HG03064 (cell line): Measurements from ENCODE around the gene AIG1.
"Not testable (repeated sequence)": the region's sequence is repeated elsewhere in the genome, so short reads cannot be mapped to it uniquely, and the experiment has no call there.

ENCODE experiments used
- ATAC-seq: cut with Tn5 transposase; IDR thresholded peaks from one replicate; pipeline ENCODE4 v1.9.1; 2021; ENCODE audit warnings: low read depth; ENCODE audit not compliant: unreplicated experiment

Gene AIG1

DNA sequence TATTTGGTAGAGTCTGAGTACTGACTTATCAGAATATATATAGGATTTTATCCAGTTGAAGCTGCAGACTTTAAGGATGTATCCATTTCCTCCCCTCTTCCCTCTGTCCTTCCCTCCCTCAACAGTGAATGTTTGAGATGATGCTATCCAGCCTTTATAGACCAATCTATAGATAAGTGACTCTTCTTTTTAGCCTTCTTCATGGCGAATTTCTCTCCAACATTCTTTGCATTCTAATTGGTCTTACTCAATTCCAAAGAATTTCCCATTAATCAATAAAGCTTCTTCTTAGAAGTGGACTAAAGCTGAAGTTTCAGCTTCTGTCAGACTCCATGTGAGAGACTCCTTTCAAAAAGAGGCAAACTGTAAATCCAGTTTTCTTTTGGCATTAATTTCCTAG, 99.3 kb downstream of the AIG1 start:
- ATAC-seq, result no peak

DNA sequence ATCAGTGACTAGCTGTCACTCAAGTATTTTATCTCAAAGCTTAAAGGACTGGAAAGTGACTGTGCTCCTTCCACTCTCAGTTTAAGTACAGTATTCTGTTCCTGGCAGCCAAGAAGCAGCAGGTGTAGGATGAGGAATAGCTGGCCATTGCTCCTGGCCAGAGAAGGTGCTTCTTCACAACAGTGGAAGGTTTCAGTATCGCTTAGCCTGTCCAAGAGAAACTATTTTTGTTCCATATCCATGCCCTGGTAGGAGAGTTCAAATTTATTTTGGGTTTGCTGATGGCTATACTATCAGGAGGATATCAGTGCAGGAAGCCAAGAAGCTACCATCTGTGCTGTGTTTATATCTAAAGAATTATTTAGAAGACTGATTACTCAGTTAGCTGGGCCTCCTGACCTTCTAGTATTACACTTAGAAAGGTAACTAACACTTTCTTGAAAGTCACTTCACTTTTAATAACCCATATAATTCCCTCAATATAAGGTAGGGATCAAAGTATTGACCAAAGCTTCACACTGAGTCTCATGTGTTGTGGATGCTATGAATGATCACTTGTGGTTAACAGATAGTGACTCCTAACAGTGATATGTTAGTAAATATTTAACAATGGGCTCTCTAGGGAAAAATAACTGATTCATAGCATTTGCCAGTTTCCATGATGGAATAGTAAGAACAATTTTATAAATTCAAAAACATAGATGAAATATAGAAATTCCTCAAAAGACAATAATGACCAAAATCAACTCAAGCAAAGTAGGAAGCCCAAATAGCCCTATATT, 99.9 kb downstream of the AIG1 start:
- no peak for ATAC-seq

DNA sequence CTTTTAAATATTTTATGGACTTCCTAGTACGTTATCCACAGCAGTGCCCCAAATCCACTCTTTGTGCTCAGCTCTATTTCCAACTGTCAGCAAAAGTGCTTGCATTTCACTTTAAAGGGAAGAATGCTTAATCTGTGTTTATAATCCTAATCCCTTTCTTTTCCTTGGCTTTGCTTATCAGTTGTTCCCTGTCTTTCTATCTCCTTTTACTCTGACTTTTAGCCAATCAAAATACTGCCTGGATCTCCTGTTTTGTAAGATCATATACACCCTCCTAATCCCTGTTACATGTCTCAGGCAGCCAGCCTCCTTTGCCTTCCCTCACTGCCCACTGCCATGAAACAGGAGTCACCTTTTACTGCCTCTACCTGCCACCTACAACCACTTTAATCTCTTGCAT, 102.9 kb downstream of the AIG1 start:
- ATAC-seq, result no peak

DNA sequence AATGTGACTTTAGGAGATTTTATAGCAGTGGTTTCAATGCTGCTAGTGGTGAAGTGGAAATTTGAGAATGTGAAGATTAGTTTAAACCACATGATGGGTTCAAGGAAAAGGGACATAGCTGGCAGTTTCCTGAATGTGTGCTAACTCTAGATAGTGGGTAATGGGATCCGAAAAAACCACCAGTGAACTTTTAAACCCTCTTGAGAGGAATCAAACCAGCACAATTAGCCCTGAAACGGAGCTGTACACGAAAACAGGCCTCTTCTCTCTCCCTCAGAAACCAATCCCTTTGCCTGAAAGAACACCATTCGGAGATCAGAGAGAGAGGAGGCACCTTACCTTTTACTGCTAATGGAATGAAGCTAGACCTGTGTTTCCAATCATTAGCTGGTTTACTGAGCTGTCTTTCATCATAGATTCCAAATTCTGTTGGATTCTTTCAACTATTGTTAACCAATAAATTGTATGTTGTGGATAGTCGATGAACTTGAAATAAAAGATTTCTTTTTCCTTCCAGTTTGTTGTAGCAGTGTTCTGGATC, 103.9 kb downstream of the AIG1 start:
- ATAC-seq, result no peak

DNA sequence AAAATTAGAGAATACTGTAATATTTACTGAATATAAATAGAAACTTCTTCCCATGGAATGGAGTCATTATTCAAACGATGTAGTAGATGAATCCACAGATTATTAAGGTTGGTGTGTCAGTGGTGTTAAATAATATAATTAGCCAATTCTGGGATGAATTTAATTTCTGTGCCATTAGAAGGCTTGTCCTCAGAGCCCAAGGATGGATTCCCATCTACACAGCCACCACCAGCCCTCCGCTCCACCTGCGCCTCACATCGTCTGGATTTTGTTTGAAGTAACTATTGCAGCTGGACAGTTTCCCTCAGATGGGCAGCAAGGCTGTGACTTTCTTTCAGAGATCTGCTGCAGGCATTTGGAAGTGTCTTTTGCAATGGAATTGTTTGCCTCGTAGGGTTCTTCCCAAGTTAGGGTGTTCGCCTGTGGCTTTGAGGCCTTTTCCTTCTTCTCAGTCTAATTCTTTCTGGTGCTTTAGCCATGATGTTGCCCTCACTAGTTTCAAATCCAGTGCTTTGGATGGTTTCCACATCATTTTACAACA, 104.7 kb downstream of the AIG1 start:
- no peak for ATAC-seq

DNA sequence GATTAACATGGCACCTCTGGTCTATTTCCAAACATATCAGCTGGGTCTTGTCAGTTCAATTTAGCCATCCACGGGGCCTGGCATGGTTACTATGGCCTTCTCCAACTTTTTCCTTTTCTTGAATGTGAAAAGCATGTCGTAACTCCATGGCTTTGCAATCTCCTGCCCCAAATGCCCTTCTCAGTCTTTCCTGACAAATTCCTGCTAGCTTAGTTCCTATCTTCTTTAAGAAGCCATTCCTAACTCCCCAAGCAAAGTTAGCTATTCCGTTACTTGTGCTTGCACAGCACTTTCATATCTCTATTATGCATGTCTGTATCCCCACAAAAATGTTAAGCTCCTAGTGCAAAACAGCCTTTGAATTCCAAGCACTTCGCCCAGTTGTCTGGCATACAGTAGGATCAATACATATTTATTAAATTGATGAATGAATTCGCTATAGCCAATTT, 105.6 kb downstream of the AIG1 start:
- no peak for ATAC-seq

DNA sequence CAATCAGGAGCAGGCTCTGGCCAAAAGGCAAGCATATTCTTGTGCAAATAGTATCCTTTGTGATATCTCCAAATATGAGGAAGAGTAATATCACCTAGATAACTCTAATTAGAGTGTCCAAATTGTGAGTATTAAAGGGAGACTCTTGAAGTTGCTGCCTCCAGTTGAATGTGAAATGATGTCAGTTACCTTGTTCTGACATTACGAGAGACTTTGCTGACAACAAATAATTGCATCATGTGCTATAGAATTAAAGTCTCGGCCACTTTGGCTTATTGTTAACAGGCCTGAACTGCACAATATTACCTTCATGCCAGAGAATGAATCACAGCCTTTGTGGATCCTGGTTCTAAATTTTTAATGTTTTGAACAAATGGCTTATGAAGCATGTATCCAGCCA, 106.5 kb downstream of the AIG1 start:
- no peak for ATAC-seq

DNA sequence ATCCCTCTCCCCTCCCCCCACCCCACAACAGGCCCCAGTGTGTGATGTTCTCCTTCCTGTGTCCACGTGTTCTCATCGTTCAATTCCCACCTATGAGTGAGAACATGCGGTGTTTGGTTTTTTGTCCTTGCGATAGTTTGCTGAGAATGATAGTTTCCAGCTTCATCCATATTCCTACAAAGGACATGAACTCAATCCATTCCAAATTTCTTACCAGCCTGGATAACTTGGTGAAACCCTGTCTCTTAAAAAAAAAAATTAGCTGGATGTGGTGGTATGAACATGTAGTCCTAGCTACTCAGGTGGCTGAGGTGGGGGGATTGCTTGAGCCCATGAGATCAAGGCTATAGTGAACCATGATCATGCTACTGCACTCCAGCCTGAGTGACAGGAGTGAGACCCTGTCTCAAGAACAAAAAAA, 107.7 kb downstream of the AIG1 start:
- not testable (repeated sequence) for ATAC-seq

DNA sequence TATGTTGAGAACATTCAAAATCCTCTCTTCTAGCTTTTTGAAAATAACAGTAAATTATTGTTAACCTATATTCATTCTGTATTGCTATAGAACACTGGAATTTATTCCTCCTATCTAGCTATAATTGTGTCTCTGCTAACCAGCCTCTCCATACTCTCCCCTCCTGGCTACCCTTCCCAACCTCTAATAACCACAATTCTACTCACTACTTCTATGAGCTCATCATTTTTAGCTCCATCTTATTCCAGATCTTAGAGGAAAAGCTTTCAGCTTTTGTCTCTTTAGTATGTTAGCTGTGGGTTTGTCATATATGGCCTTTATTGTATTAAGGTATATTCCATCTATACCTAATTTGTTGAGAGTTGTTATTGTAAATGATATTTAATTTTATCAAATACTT, 108.8 kb downstream of the AIG1 start:
- ATAC-seq, result no peak

DNA sequence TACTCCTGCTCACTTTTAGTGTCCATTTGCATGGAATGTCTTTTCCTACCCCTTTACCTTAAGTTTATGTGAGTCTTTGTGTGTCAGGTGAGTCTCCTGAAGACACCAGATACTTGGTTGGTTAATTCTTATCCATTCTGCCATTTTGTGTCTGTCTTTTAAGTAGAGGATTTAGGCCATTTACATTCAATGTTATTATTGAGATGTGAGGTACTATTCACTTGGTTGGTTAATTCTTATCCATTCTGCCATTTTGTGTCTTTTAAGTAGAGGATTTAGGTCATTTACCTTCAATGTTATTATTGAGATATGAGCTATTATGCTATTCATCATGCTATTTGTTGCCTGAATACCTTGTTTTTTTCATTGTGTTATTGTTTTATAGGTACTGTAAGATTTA, 113.8 kb downstream of the AIG1 start:
- no peak for ATAC-seq

DNA sequence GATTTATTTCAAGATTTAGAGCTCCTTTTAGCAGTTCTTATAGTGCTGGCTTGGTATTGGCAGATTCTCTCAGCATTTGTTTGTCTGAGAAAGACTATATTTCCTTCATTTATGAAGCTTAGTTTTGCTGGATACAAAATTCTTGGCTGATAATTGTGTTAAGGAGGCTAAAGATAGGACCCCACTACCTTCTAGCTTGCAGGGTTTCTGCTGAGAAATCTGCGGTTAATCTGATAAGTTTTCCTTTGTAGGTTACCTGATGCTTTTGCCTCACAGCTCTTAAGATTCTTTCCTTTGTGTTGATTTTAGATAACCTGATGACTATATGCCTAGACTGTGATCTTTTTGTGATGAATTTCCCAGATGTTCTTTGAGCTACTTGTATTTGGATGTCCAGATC, 114.3 kb downstream of the AIG1 start:
- ATAC-seq, result no peak

DNA sequence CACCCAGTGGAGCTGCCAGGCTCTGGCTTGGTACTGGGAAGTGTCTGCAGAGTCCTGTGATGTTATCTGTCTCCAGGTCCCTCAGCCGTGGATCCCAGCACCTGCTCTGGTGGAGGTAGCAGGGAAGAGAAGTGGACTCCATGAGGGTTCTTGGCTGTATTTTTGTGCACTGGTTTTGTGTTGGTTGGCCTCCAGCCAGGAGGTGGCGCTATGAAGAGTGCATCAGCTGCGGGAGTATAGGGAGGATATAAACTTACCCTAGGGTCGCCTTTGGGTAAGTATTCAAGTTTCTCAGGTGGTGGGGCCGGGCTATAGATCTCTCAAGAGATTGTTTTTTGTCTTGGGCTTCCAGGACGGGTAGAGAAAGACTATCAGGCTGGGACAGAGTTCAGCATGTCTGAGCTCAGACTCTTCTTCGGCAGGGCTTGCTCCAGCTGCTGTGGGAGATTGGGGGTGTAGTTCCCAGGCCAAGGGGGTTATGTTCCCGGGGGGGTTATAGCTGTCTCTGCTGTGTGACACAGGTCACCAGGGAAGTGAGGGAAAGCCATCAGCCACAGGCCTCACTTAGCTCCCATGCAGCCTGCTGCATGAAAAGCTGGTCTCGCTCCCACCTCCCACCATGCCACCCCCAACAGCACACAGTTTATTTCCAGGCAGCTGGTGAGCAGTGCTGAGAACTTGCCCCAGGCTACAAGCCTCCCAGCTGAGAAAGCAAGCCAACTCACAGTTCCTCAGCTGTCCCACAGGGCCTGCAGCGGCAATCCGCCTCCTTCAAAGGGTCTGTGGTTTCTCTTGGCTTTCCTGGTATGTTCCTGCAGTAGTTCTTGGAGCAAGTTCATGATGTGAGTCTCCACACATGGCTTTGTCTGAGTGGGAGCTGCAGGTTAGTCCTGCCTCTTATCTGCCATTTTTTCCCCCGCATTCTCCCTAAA, 115.7 kb downstream of the AIG1 start:
- ATAC-seq, result no peak

DNA sequence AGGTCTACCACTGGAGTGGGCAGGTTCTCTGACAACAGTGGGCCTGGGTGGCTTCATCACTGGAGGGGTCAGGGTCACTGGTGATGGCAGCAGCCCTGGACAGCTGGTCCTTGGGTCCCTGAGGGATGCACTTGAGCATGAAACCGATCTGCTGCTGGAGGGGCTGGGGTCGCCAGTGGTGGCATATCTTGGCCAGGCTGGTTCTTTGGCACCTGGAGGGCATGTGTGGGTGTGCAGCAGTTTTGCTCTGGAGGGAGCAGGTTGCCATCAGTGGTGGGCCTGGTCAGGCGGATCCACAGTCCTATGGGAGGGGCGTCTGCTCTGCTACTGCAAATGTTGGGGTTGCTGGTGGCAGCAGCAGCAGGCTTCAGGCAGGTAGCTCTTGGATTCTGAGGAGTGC, 117.0 kb downstream of the AIG1 start:
- no peak for ATAC-seq

DNA sequence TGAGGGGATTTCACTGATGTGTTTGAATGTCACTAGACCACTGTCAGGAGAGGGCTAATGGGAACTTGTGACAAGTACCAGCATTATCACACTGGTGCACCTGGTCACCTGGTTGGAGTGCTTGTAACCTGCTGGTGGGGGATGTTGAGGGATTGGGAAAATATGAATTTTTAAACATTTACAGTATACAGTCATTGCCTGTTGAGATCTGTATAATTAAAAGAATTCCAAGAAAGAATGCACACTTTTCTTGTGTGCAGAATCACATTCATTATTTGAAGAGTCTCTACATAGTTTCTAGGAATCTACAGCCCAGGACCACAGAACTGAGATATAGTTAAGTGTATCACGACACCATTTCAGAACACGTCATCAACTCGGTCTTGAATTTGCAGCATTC, 118.4 kb downstream of the AIG1 start:
- ATAC-seq, result no peak

DNA sequence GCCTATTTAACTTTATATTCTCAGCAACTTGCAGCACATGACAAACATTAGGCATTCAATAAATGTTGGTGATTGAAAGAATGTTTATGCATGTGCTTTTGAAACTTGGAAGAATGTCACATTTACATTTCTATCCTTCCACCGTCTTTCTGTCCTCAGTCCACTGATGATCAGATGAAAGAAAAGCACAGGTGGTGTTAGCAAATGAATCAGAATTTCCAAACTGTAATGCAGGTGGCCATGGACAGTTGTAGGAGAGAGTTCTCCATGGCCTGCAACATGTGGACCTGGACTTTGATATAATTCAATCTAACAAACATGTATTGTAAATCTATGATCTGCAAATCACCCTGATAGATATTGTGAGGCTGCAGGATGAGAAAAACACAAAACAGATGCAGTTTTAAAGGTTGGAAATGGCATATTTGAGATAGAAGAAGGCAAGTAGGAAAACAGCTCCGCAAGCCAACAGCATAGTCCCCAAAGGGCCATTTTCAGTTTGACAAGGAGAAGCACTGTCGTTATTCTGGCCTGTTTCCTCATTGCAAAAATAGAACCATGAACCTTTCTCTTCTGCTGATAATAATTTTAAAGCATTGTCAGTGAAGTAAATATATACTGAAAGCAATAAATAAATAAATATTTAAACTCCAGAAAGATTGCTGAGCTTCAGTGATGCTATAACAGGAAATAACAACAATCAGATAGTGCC, 119.4 kb downstream of the AIG1 start:
- ATAC-seq, result no peak

DNA sequence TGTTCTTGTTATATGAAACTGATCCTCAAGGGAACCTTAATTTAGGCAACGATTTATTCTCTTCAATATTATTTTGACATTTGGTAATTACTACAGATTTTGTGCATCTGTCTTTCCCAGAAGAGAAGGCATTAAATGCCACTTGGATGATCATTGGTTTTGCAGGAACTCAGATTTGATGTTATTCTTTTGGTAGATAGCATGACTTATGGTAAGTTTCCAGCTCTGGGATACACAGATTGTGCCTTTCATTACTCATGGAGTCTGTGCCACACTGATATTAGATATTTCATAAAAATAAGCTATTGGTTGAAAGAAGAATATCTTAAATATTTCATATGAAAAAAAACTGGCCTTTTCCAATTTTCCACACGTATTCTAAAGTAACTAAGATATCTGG, 120.1 kb downstream of the AIG1 start:
- no peak for ATAC-seq

DNA sequence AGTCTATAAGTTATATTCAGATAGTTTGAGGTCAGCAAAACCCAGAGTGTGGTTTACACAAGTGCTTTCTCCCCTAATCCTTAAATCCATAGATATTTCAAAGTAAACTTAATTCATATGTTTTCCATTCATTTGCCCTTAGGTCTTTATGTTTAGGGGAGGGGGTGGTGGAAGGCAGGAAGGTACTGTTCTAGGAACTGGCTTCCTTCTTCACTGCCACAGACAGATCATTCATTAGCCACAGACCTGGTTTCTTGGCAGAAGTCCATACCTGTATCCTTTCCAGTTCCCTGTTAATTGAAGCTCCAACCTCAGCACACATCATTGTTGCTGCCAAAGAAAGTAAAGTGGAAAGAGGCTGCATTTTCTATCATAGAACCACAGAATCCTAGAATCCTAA, 123.0 kb downstream of the AIG1 start:
- no peak for ATAC-seq

DNA sequence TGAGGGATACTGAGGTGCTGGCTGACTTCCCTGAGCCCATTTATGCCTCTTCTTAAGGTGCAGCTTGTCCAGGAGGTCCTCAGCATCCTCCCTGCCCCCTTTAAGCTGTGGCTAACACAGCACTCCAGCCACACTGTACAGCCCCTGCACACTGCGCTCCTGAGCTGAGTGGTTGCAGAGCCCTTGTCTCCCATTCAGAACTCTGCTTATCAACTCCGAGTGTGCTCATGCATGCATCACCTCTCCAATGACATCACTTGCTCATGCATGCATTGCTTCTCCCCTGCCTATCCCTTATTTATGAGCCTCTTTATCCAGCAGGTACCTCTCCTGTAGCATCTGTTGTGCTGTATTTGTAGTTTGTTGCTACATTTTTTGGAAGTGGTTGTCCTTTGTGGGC, 124.6 kb downstream of the AIG1 start:
- ATAC-seq, result no peak

DNA sequence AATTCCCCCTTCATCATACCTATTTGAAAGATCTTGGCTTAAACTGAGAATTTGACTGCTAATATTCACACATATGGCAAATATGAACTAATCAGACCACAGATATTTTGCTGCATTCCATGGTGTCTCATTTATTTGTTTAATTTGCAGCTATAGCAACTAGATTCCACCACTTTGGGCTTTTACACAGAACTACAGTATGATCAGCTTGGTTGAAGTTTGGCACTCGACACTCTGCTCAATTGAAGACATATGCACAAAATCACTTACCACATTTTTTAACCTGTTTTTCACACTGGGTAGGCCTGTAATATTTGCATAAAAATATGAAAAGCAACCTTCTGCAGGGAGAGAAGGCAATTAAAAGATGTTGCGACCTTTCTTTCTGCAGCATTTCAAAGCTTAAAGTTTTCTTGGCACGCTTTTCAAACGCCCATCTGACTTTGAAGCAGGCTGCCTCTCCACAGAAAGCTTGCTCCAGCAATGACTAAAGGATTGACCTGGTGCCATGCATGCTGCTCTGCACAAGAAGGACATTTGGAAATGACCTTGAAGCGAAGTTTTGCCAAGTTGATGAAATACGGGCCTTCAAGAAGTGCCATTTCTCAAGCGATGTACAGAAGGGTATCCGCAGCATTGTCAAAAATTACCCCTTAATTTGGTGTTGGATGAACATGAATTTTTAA, 126.7 kb downstream of the AIG1 start:
- no peak for ATAC-seq

DNA sequence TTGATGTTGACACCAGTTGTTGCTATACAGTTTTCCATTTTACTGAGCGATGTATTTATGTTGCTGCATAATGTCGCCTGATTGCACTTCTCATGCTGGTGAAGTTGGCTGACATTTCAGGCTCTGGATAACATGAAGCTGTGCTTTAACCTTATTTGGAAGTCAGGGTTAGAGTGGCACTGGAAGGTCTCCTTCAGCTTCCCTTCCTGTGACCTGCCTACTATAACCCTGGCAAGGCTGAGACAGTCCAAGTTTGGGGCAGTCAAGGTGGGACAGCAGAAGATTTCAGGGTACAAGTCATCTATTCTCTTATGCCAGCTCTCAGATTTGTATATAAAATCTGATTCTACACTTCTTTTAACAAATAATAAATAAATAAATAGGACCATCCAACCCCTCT, 127.6 kb downstream of the AIG1 start:
- ATAC-seq, result no peak
